MM.1S (cell line): Measurements from ENCODE around the gene ATF7IP.

Experiments used
- DNase-seq: peaks from one replicate; pipeline ENCODE4 v3.0.0-alpha.2; 2015
- H2AFZ ChIP-seq: fragments of 300-600 bp; sonication (generic); 2 replicates; pipeline ENCODE4 v1.6.0; 2016; ENCODE audit warnings: antibody characterized with exemption, low read length
- H3F3A ChIP-seq: fragments of 300-600 bp; sonication (generic); 2 replicates; pipeline ENCODE4 v1.6.1; 2016; ENCODE audit warnings: mild to moderate bottlenecking, antibody characterized with exemption, low read length, moderate library complexity, mixed read lengths; ENCODE audit not compliant: insufficient read depth
- H3K27ac ChIP-seq: fragments of 300-600 bp; sonication (generic); 2 replicates; pipeline ENCODE4 v1.5.1; 2016; ENCODE audit warnings: mild to moderate bottlenecking, low read length
- H3K27me3 ChIP-seq: fragments of 300-600 bp; sonication (generic); replicated peaks from 2 replicates; pipeline ENCODE4 v1.6.0; 2016; ENCODE audit warnings: low read length; ENCODE audit not compliant: insufficient read depth
- H3K36me3 ChIP-seq: fragments of 300-600 bp; sonication (generic); replicated peaks from 2 replicates; pipeline ENCODE4 v1.6.1; 2016; ENCODE audit warnings: mild to moderate bottlenecking, low read length, mixed read lengths; ENCODE audit not compliant: insufficient read depth
- H3K4me1 ChIP-seq: fragments of 300-600 bp; sonication (generic); 2 replicates; pipeline ENCODE4 v1.6.1; 2016; ENCODE audit warnings: low read length, mixed read lengths
- H3K4me2 ChIP-seq: fragments of 300-600 bp; sonication (generic); 2 replicates; pipeline ENCODE4 v1.6.0; 2016; ENCODE audit warnings: low read depth, low read length
- H3K4me3 ChIP-seq: fragments of 300-600 bp; sonication (generic); 2 replicates; pipeline ENCODE4 v1.5.1; 2016; ENCODE audit warnings: low read length, mixed read lengths
- H3K79me2 ChIP-seq: fragments of 300-600 bp; sonication (generic); 2 replicates; pipeline ENCODE4 v1.6.1; 2016; ENCODE audit warnings: mixed run types, low read length, mixed read lengths
- H3K9ac ChIP-seq: fragments of 300-600 bp; sonication (generic); 2 replicates; pipeline ENCODE4 v1.6.1; 2016; ENCODE audit warnings: low read length, mixed read lengths
- H3K9me2 ChIP-seq: fragments of 300-600 bp; sonication (generic); replicated peaks from 2 replicates; pipeline ENCODE4 v1.6.1; 2016; ENCODE audit warnings: mild to moderate bottlenecking, low read length, mixed read lengths; ENCODE audit not compliant: insufficient read depth
- H3K9me3 ChIP-seq: fragments of 300-600 bp; sonication (generic); replicated peaks from 2 replicates; pipeline ENCODE4 v1.6.1; 2016; ENCODE audit warnings: mild to moderate bottlenecking, low read length, mixed read lengths; ENCODE audit not compliant: insufficient read depth
- H4K20me1 ChIP-seq: fragments of 300-600 bp; sonication (generic); 2 replicates; pipeline ENCODE4 v1.6.1; 2016; ENCODE audit warnings: mild to moderate bottlenecking, low read length, moderate library complexity, mixed read lengths; ENCODE audit not compliant: insufficient read depth
- EZH2 ChIP-seq: fragments of 300-600 bp; sonication (generic); optimal IDR thresholded peaks from 2 replicates; pipeline ENCODE3; 2017; ENCODE audit warnings: low read depth, mild to moderate bottlenecking, antibody characterized with exemption, low read length, mixed read lengths
- EZH2phosphoT487 ChIP-seq: fragments of 300-600 bp; sonication (generic); IDR thresholded peaks from 2 replicates; pipeline ENCODE4 v1.6.1; 2018; ENCODE audit warnings: antibody characterized with exemption, low read length
- TF ChIP-seq, protein P1 (sequence below): fragments of 300-600 bp; sonication (generic); IDR thresholded peaks from 2 replicates; pipeline ENCODE4 v1.5.1; 2016; ENCODE audit warnings: antibody characterized with exemption, low read length, mixed read lengths

Gene ATF7IP

DNA sequence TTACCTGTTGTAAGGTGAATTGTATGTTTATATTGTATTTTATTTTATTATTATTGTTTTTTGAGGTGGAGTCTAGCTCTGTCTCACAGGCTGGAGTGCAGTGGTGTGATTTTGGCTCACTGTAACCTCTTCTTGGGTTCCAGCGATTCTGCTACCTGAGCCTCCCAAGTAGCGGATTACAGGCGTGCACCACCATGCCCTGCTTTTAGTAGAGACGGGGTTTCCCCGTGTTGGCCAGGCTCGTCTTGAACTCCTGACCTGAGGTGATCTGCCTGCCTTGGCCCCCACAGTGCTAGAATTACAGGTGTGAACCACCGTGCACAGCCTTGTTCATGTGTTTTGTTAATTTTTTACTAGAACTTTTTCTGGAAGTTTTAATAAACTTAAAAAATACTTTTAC is 3.8 kb downstream of the ATF7IP start:
- H3K79me2 ChIP-seq = peaks cover 79% of the 10 kb centered on the region
- H4K20me1 ChIP-seq = no peaks in the 10 kb centered on the region
- no peak for DNase-seq
- H3K27me3 ChIP-seq = no peaks in the 10 kb centered on the region
- TF ChIP-seq EZH2phosphoT487 (no peak), EZH2 (no peak)
- TF ChIP-seq, protein P1, sequence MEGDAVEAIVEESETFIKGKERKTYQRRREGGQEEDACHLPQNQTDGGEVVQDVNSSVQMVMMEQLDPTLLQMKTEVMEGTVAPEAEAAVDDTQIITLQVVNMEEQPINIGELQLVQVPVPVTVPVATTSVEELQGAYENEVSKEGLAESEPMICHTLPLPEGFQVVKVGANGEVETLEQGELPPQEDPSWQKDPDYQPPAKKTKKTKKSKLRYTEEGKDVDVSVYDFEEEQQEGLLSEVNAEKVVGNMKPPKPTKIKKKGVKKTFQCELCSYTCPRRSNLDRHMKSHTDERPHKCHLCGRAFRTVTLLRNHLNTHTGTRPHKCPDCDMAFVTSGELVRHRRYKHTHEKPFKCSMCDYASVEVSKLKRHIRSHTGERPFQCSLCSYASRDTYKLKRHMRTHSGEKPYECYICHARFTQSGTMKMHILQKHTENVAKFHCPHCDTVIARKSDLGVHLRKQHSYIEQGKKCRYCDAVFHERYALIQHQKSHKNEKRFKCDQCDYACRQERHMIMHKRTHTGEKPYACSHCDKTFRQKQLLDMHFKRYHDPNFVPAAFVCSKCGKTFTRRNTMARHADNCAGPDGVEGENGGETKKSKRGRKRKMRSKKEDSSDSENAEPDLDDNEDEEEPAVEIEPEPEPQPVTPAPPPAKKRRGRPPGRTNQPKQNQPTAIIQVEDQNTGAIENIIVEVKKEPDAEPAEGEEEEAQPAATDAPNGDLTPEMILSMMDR = no peak
- peaks cover 3% of the 10 kb centered on the region; the same call in 1 of the 2 replicates for H3K4me1 ChIP-seq
- no peaks in the 10 kb centered on the region for H3K9me3 ChIP-seq
- H3K36me3 ChIP-seq = no peaks in the 10 kb centered on the region
- peaks cover 15% of the 10 kb centered on the region for H3F3A ChIP-seq
- H3K9me2 ChIP-seq = no peaks in the 10 kb centered on the region
- H3K4me3 ChIP-seq = no peak overlapping the region
- no peak overlapping the region for H3K4me2 ChIP-seq
- H3K27ac ChIP-seq = no peak overlapping the region
- no peak overlapping the region for H3K9ac ChIP-seq
- H2AFZ ChIP-seq = no peak overlapping the region

DNA sequence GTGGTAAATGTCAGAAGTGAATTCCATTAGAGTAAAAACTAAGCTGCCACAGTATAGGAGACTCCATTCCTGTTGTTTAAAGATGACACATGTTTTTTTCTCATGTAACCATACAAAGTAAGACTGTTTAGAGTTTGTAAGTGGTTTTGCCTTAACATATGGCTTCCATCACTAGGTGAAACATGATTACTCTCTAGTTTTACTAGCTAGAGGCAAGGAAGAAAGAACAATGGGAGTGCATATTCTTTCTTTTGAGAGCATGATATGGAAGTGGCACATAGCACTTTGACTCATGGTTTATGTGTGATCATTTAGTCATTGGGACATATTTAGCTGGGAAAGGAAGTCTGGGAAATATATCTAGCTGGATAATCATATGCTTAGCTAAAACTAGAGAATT is 7.7 kb downstream of the ATF7IP start:
- Histone ChIP-seq H3K36me3 (no peaks in the 10 kb centered on the region), H3K27ac (no peak overlapping the region), H3K9ac (no peak overlapping the region), H3K9me3 (no peaks in the 10 kb centered on the region), H3K9me2 (no peaks in the 10 kb centered on the region), H3K4me2 (no peak overlapping the region), H3K4me3 (no peak overlapping the region), H3K27me3 (no peaks in the 10 kb centered on the region), H3F3A (no peaks in the 10 kb centered on the region), H4K20me1 (no peaks in the 10 kb centered on the region), H3K79me2 (peaks cover 89% of the 10 kb centered on the region), H2AFZ (no peak overlapping the region), H3K4me1 (no peaks in the 10 kb centered on the region)
- no peak for DNase-seq
- TF ChIP-seq EZH2phosphoT487 (no peak), EZH2 (no peak)
- TF ChIP-seq, protein P1 = no peak

DNA sequence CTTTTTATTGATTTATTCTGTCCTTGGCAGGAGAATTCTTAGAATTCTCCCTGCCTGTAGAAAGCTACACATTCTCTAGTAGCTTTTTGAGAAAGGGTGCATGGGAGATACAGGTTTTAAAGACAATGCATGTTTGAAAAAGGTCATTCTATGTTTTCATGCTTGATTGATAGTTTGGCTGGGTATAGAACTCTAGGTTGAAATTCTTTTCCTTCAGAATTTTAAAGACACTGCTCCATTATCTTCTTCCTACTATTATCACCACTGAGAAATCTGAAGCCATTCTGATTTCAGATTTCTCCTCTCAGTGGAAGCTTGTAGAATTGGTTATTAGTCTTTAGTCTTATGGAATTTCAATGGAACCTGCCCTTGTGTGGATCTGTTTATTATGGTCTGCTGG is 14.0 kb downstream of the ATF7IP start:
- no peaks in the 10 kb centered on the region for H3K9me2 ChIP-seq
- H2AFZ ChIP-seq = no peak overlapping the region
- DNase-seq = no peak
- H3K9ac ChIP-seq = no peak overlapping the region
- H3K4me1 ChIP-seq = no peaks in the 10 kb centered on the region
- H3K4me3 ChIP-seq = no peak overlapping the region
- no peaks in the 10 kb centered on the region for H3K9me3 ChIP-seq
- TF ChIP-seq, protein P1 = no peak
- no peak for TF ChIP-seq EZH2
- TF ChIP-seq EZH2phosphoT487 = no peak
- no peaks in the 10 kb centered on the region for H3K27me3 ChIP-seq
- no peaks in the 10 kb centered on the region for H3F3A ChIP-seq
- no peak overlapping the region for H3K27ac ChIP-seq
- H4K20me1 ChIP-seq = no peaks in the 10 kb centered on the region
- H3K4me2 ChIP-seq = no peak overlapping the region
- no peaks in the 10 kb centered on the region for H3K36me3 ChIP-seq
- peaks cover 87% of the 10 kb centered on the region for H3K79me2 ChIP-seq
